Panc1 (cell line): ENCODE measurements around the gene TRIM14. TPM values are rescaled to one million over a fixed set of nuclear protein-coding genes. Genes with fewer than 3 reads are reported as not detected.

Experiments used
- ATAC-seq: fragments of 200-7000 bp; cut with Tn5 transposase; 2 replicates; pipeline ENCODE4 v1.9.1; 2020; ENCODE audit warnings: mild to moderate bottlenecking, moderate library complexity
- BruUV-seq: library from RNA; stranded (reverse); fragments of 400-500 nt; replicated peaks from 2 replicates; lab custom pipeline; 2021; lab: Mats Ljungman, UMichigan
- CTCF ChIA-PET: fragments of 300-600 bp; sonication (Branson Sonifier 250); formaldehyde crosslinking; loops from one replicate; lab custom pipeline; 2022; ENCODE audit warnings: antibody characterized with exemption; lab: Charles Lee
- POLR2A ChIA-PET: fragments of 300-600 bp; sonication (Branson Sonifier 250); formaldehyde crosslinking; loops from one replicate; lab custom pipeline; 2022; ENCODE audit warnings: antibody characterized with exemption; lab: Charles Lee
- DNase-seq: peaks from one replicate; pipeline ENCODE4 v3.0.0-alpha.2; 2010; ENCODE audit warnings: low read depth, low spot score
- H3K27ac ChIP-seq: 2 replicates; pipeline ENCODE4 v1.5.1; 2011; ENCODE audit warnings: mild to moderate bottlenecking, low read length, inconsistent platforms
- H3K27me3 ChIP-seq: fragments of 200-500 bp; sonication (Bioruptor generic); 2 replicates; pipeline ENCODE4 v1.6.0; 2014; ENCODE audit warnings: low read length, inconsistent platforms; ENCODE audit not compliant: control insufficient read depth, insufficient read depth
- H3K36me3 ChIP-seq: fragments of 200-500 bp; sonication (Bioruptor generic); 2 replicates; pipeline ENCODE4 v1.5.1; 2014; ENCODE audit warnings: inconsistent platforms, mild to moderate bottlenecking, low read length, moderate library complexity; ENCODE audit not compliant: control insufficient read depth, insufficient read depth
- H3K4me1 ChIP-seq: 2 replicates; pipeline ENCODE4 v1.5.1; 2011; ENCODE audit warnings: inconsistent platforms, mild to moderate bottlenecking, low read length, moderate library complexity; ENCODE audit not compliant: control insufficient read depth, insufficient read depth
- H3K4me3 ChIP-seq, 2 experiments: 2 replicates each; pipeline ENCODE4 v1.5.1; 2011 to 2012; ENCODE audit warnings: low read depth in 2 of 2, low read length in 2 of 2, mild to moderate bottlenecking in 2 of 2, inconsistent platforms in 1 of 2, moderate library complexity in 1 of 2
- H3K9me3 ChIP-seq: fragments of 200-500 bp; sonication (Bioruptor generic); 2 replicates; pipeline ENCODE4 v1.5.1; 2014; ENCODE audit warnings: low read depth, mild to moderate bottlenecking, inconsistent platforms, low read length, moderate library complexity; ENCODE audit not compliant: control insufficient read depth, insufficient read depth
- CTCF ChIP-seq: fragments of 450-650 bp; IDR thresholded peaks from 2 replicates; pipeline ENCODE4 v1.5.1; 2017; ENCODE audit warnings: mild to moderate bottlenecking
- POLR2AphosphoS5 ChIP-seq: IDR thresholded peaks from 2 replicates; pipeline ENCODE4 v1.6.1; 2012; ENCODE audit warnings: mild to moderate bottlenecking, low read depth, low read length, moderate library complexity
- REST ChIP-seq, 2 experiments: IDR thresholded peaks; 2 replicates each; pipeline ENCODE4 v1.6.1; 2011 to 2012; ENCODE audit warnings: low read depth in 2 of 2, control low read depth in 1 of 2, low read length in 1 of 2, mild to moderate bottlenecking in 1 of 2, moderate library complexity in 1 of 2; ENCODE audit not compliant: insufficient read depth in 1 of 2
- SIN3A ChIP-seq: IDR thresholded peaks from 2 replicates; pipeline ENCODE4 v1.6.1; 2012; ENCODE audit warnings: low read depth, mild to moderate bottlenecking, low read length, moderate library complexity, borderline replicate concordance; ENCODE audit not compliant: insufficient read depth
- TCF7L2 ChIP-seq: IDR thresholded peaks from 2 replicates; pipeline ENCODE4 v1.6.1; 2011; ENCODE audit warnings: mild to moderate bottlenecking, low read depth, low read length, inconsistent platforms
- in situ Hi-C: cut with HindIII; loops from 2 replicates; pipeline ENCODE4 v1.10.0; 2016; ENCODE audit warnings: low sequenced_read_pairs, low pct_unique_long_range_greater_than_20kb
- intact Hi-C: fragments of 100-400 bp; cut with micrococcal nuclease; formaldehyde crosslinking; loops from one replicate; pipeline ENCODE4 v1.10.0; 2022; ENCODE audit not compliant: unreplicated experiment
- total RNA-seq: library from RNA; stranded (reverse); gene quantifications from one replicate; pipeline ENCODE4 v1.2.1, GENCODE V29; 2021; ENCODE audit not compliant: unreplicated experiment

Gene TRIM14
- total RNA-seq, 1 experiment from 2014 or later: 9.7 TPM

- no peak overlapping the region for H3K4me3 ChIP-seq
- no peak overlapping the region for H3K27ac ChIP-seq
- 0 out of 2 replicates have a peak, but pooled peaks cover 6% of the 10 kb centered on the region for H3K4me1 ChIP-seq
- H3K27me3 ChIP-seq: no peaks in the 10 kb centered on the region
- intact Hi-C loops (no loop called here), in situ Hi-C loops (no loop called here)
- no peaks in the 10 kb centered on the region for H3K36me3 ChIP-seq
- POLR2A ChIA-PET: no interaction called here
- H3K9me3 ChIP-seq: no peaks in the 10 kb centered on the region
- ATAC-seq (no peak), DNase-seq (no peak)
- BruUV-seq: no TSS peak
- TF ChIP-seq REST (IDR thresholded peaks at IDR 0.05; ENCODE audit: insufficient read depth in 1 of 2, low read depth in 2 of 2, low read length in 1 of 2): no peak
- no peak for TF ChIP-seq TCF7L2
- no peak for TF ChIP-seq POLR2AphosphoS5
- no peak for TF ChIP-seq CTCF
- TF ChIP-seq SIN3A: no peak
- CTCF ChIA-PET: no interaction called here
Measured at GRCh38 chr9:98161851-98162250, 42.8 kb upstream of the TRIM14 start.

- no peak overlapping the region for H3K4me3 ChIP-seq
- DNase-seq (no peak), ATAC-seq (no peak)
- TF ChIP-seq REST (IDR thresholded peaks at IDR 0.05; ENCODE audit: insufficient read depth in 1 of 2, low read depth in 2 of 2, low read length in 1 of 2): no peak
- no peak for TF ChIP-seq POLR2AphosphoS5
- TF ChIP-seq TCF7L2: no peak
- no peak for TF ChIP-seq SIN3A
- no peak for TF ChIP-seq CTCF
- H3K27ac ChIP-seq: no peak overlapping the region
- in situ Hi-C loops: no loop called here
- H3K27me3 ChIP-seq: no peaks in the 10 kb centered on the region
- 0 out of 2 replicates have a peak, but pooled peaks cover 6% of the 10 kb centered on the region for H3K4me1 ChIP-seq
- CTCF ChIA-PET: no interaction called here
- POLR2A ChIA-PET: no interaction called here
- H3K9me3 ChIP-seq: no peaks in the 10 kb centered on the region
- H3K36me3 ChIP-seq: no peaks in the 10 kb centered on the region
- no TSS peak for BruUV-seq
- intact Hi-C loops: no loop called here
Measured at GRCh38 chr9:98159790-98160189, 40.8 kb upstream of the TRIM14 start.
